22Rv1 (cell line): ENCODE measurements around the gene P2RX7.

Source experiments
- H3K27ac ChIP-seq: fragments of 450-650 bp; 2 replicates; pipeline ENCODE4 v1.5.1; 2017
- CTCF ChIP-seq: fragments of 450-650 bp; IDR thresholded peaks from 2 replicates; pipeline ENCODE4 v1.5.1; 2017; ENCODE audit warnings: mild to moderate bottlenecking
- ZFX ChIP-seq: fragments of 450-650 bp; IDR thresholded peaks from 2 replicates; pipeline ENCODE4 v1.6.1; 2017; ENCODE audit warnings: antibody characterized with exemption, borderline replicate concordance

The P2RX7 gene

GRCh38 chr12:121088195-121088585 is 44.5 kb upstream of the P2RX7 start:
- TF ChIP-seq CTCF (no peak), ZFX (no peak)
- no peak overlapping the region for H3K27ac ChIP-seq

GRCh38 chr12:121089031-121089812 is 43.5 kb upstream of the P2RX7 start:
- no peak overlapping the region for H3K27ac ChIP-seq
- TF ChIP-seq ZFX (no peak), CTCF (peak; percentile 45)

GRCh38 chr12:121089813-121090430 is 42.8 kb upstream of the P2RX7 start:
- H3K27ac ChIP-seq: no peak overlapping the region
- no peak for TF ChIP-seq CTCF
- TF ChIP-seq ZFX: no peak

GRCh38 chr12:121090586-121091514 is 41.8 kb upstream of the P2RX7 start:
- TF ChIP-seq ZFX (no peak), CTCF (no peak)

GRCh38 chr12:121092034-121092433 is 40.6 kb upstream of the P2RX7 start:
- no peak overlapping the region for H3K27ac ChIP-seq
- TF ChIP-seq ZFX: no peak
- TF ChIP-seq CTCF: no peak

More at GRCh38 chr12:121090586-121091514, 41.8 kb upstream of the P2RX7 start:
- no peak overlapping the region for H3K27ac ChIP-seq

- H3K27ac ChIP-seq: no peak overlapping the region
- no peak for TF ChIP-seq ZFX
- no peak for TF ChIP-seq CTCF
Measured at GRCh38 chr12:121093487-121093891, 39.2 kb upstream of the P2RX7 start.
